ENCODE measurements around the gene MXRA7. TPM values are rescaled to one million over a fixed set of nuclear protein-coding genes. Genes with fewer than 3 reads are reported as not detected.
A peak's percentile ranks its signal among the peaks of the same experiment; 100 is the strongest.

MXRA7 gene
- total and polyA plus RNA-seq, 2 donors (not counting 1 experiment from before 2014, with no cell fraction given): 5.5 to 16.1 TPM

DNA sequence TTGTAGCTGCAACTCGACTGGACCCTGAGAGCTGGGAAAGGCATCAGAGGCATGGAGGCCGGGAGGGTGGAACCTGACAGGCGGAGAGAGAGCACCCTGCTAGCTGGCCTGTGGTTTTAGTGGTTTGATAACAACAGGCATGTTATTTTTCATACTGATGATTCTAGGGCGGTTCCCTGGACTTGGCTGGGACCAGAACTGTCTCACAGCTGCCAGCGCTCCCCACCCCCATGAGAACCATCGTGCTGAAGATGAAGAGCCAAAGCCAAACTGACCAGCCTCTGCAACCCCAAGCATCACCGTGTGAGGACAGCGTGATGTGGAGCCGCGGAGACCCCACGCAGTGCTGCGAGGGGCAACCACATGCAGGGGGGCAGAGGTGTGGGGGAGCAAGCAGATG is 28.5 kb downstream of the MXRA7 start:
- intact Hi-C loops (cut with micrococcal nuclease): no loop called here
- H3K27ac Mint-ChIP-seq: no peak overlapping the region
- no peaks in the 10 kb centered on the region for H3K36me3 ChIP-seq (replicated peaks in 1 of 2; ENCODE audit: control extremely low read depth in 1 of 2, control insufficient read depth in 1 of 2, extremely low read depth in 1 of 2, insufficient read depth in 2 of 2, low read length in 1 of 2)
- 85% methylated on average over 7 of the region's 12 CpGs for WGBS (ENCODE audit: insufficient coverage)
- H2AFZ ChIP-seq (ENCODE audit: insufficient read depth, low read depth, low read length, poor library complexity, severe bottlenecking): no peak overlapping the region
- DNase-seq (no peak), ATAC-seq (ENCODE audit: low read depth) (no peak)
- H3K4me3 Mint-ChIP-seq: no peak overlapping the region
- H4K20me1 ChIP-seq (ENCODE audit: control insufficient read depth, insufficient read depth, low read length, poor library complexity, severe bottlenecking): no peaks in the 10 kb centered on the region
- H3K27ac ChIP-seq (ENCODE audit: low read length in 2 of 2): no peak overlapping the region
- no peaks in the 10 kb centered on the region for H3K79me2 ChIP-seq (ENCODE audit: control insufficient read depth, insufficient read depth, low read length)
- no peaks in the 10 kb centered on the region for H3K27me3 Mint-ChIP-seq
- H3K9ac ChIP-seq (ENCODE audit: low read length): no peak overlapping the region
- H3K9me3 Mint-ChIP-seq (ENCODE audit: insufficient read depth): no peaks in the 10 kb centered on the region
- peaks cover 0 to 8% (median 0%) of the 10 kb centered on the region in 4 experiments for H3K27me3 ChIP-seq (replicated peaks in 1 of 4; ENCODE audit: control extremely low read depth in 1 of 4, control insufficient read depth in 3 of 4, insufficient read depth in 4 of 4, low read length in 3 of 4)
- H3K4me3 ChIP-seq (ENCODE audit: control extremely low read depth in 1 of 5, extremely low read depth in 1 of 5, insufficient read depth in 1 of 5, low read depth in 2 of 5, low read length in 4 of 5): no peak overlapping the region
- H3K4me1 ChIP-seq (ENCODE audit: control insufficient read depth in 2 of 2, insufficient read depth in 2 of 2, low read length in 2 of 2): no peaks in the 10 kb centered on the region
- H3K4me1 Mint-ChIP-seq: no peaks in the 10 kb centered on the region
- H3K4me2 ChIP-seq (replicated peaks; ENCODE audit: low read depth, low read length, poor library complexity, severe bottlenecking): no peak overlapping the region
- H3K9me3 ChIP-seq (ENCODE audit: control extremely low read depth in 1 of 3, control insufficient read depth in 2 of 3, insufficient read depth in 1 of 3, low read length in 2 of 3): no peaks in the 10 kb centered on the region
- POLR2A ChIA-PET: no interaction called here
- TF ChIP-seq CTCF (IDR thresholded peaks at IDR 0.05): no peak
- no peak for TF ChIP-seq EZH2 (IDR thresholded peaks at IDR 0.05; ENCODE audit: borderline replicate concordance, insufficient read depth, low read depth, low read length, poor library complexity, severe bottlenecking)
- CTCF ChIA-PET: interaction anchor here (0.6 to 1.5 kb wide), 7 partner anchors 8 to 381 kb away, joined by 3 to 6 read pairs (median 4); no protein-coding TSS in a partner anchor

GRCh38 chr17:76681222-76682137 is 29.3 kb downstream of the MXRA7 start:
- CTCF ChIA-PET: interaction anchor here (0.6 to 1.6 kb wide), 15 partner anchors 9 to 382 kb away, joined by 3 to 7 read pairs (median 4); no protein-coding TSS in a partner anchor
- H3K27me3 Mint-ChIP-seq: no peaks in the 10 kb centered on the region
- no peaks in the 10 kb centered on the region for H3K4me1 Mint-ChIP-seq
- Histone ChIP-seq H3K4me1 (ENCODE audit: control insufficient read depth in 2 of 2, insufficient read depth in 2 of 2, low read length in 2 of 2) (no peaks in the 10 kb centered on the region), H3K4me3 (ENCODE audit: control extremely low read depth in 1 of 5, extremely low read depth in 1 of 5, insufficient read depth in 1 of 5, low read depth in 2 of 5, low read length in 4 of 5) (no peak overlapping the region), H2AFZ (ENCODE audit: insufficient read depth, low read depth, low read length, poor library complexity, severe bottlenecking) (no peak overlapping the region), H3K79me2 (ENCODE audit: control insufficient read depth, insufficient read depth, low read length) (no peaks in the 10 kb centered on the region), H3K36me3 (replicated peaks in 1 of 2; ENCODE audit: control extremely low read depth in 1 of 2, control insufficient read depth in 1 of 2, extremely low read depth in 1 of 2, insufficient read depth in 2 of 2, low read length in 1 of 2) (no peaks in the 10 kb centered on the region), H3K9ac (ENCODE audit: low read length) (no peak overlapping the region), H3K27me3 (replicated peaks in 1 of 4; ENCODE audit: control extremely low read depth in 1 of 4, control insufficient read depth in 3 of 4, insufficient read depth in 4 of 4, low read length in 3 of 4) (peaks cover 0 to 8% (median 0%) of the 10 kb centered on the region in 4 experiments), H3K9me3 (ENCODE audit: control extremely low read depth in 1 of 3, control insufficient read depth in 2 of 3, insufficient read depth in 1 of 3, low read length in 2 of 3) (no peaks in the 10 kb centered on the region), H4K20me1 (ENCODE audit: control insufficient read depth, insufficient read depth, low read length, poor library complexity, severe bottlenecking) (no peaks in the 10 kb centered on the region), H3K27ac (ENCODE audit: low read length in 2 of 2) (no peak overlapping the region), H3K4me2 (replicated peaks; ENCODE audit: low read depth, low read length, poor library complexity, severe bottlenecking) (no peak overlapping the region)
- H3K9me3 Mint-ChIP-seq (ENCODE audit: insufficient read depth): no peaks in the 10 kb centered on the region
- peak; percentile 57 for DNase-seq
- no peak overlapping the region for H3K4me3 Mint-ChIP-seq
- ATAC-seq (ENCODE audit: low read depth): peak; percentile 53
- POLR2A ChIA-PET: no interaction called here
- peak; percentile 65 for TF ChIP-seq CTCF (IDR thresholded peaks at IDR 0.05)
- TF ChIP-seq EZH2 (IDR thresholded peaks at IDR 0.05; ENCODE audit: borderline replicate concordance, insufficient read depth, low read depth, low read length, poor library complexity, severe bottlenecking): no peak
- intact Hi-C loops (cut with micrococcal nuclease): no loop called here
- H3K27ac Mint-ChIP-seq: no peak overlapping the region
- 71% methylated on average over 16 of the region's 16 CpGs for WGBS (ENCODE audit: insufficient coverage)

Measured in B cell (primary cell).